ENCODE measurements around the gene UMODL1. TPM values are rescaled to one million over a fixed set of nuclear protein-coding genes. Genes with fewer than 3 reads are reported as not detected.

The UMODL1 gene
- total and polyA plus RNA-seq, 10 of the 15 experiments (the other 5 are each of a cell fraction or from before 2014, with no cell fraction given): 0.01 to 0.11 (median 0.03) TPM; not detected in 5

DNA sequence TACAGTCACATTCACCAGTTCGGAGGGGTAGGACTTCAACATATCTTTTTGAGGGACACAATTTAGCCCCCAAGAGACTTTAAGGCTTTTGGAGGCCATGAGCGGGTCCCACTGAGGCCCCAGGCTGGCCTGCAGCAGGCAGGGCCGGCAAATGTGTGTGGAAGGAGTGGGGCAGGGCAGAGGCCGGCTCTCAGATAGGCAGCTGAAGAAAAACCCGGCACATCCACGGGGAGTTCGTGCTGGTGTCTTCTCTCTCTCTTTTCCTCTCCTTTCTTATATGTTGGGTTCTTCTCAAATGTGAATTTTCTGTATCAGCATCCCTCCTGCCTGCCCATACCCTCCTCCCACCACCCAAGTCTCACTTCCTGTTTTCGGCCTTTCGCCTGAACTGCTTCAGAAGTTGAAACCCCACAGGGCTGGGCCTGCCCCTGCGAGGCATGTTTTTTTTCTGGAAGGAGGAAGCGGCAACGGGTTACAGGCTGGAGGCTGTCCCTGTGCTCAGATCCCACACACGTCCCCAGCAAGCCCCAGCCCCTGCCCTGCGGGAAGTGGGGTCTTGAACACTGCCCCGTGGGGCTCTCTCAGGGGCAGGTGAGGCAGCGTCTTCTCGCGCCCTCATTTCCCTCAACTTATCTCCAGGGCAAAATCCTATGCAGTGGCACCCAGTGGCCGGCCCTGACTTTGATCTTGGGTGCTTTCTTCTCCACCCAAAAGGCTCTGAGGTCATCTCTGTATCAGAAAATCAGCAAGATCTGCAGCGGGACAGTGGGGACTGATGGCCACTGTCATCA lies 9.7 kb upstream of the UMODL1 start (continued):
- TF ChIP-seq, protein P1, sequence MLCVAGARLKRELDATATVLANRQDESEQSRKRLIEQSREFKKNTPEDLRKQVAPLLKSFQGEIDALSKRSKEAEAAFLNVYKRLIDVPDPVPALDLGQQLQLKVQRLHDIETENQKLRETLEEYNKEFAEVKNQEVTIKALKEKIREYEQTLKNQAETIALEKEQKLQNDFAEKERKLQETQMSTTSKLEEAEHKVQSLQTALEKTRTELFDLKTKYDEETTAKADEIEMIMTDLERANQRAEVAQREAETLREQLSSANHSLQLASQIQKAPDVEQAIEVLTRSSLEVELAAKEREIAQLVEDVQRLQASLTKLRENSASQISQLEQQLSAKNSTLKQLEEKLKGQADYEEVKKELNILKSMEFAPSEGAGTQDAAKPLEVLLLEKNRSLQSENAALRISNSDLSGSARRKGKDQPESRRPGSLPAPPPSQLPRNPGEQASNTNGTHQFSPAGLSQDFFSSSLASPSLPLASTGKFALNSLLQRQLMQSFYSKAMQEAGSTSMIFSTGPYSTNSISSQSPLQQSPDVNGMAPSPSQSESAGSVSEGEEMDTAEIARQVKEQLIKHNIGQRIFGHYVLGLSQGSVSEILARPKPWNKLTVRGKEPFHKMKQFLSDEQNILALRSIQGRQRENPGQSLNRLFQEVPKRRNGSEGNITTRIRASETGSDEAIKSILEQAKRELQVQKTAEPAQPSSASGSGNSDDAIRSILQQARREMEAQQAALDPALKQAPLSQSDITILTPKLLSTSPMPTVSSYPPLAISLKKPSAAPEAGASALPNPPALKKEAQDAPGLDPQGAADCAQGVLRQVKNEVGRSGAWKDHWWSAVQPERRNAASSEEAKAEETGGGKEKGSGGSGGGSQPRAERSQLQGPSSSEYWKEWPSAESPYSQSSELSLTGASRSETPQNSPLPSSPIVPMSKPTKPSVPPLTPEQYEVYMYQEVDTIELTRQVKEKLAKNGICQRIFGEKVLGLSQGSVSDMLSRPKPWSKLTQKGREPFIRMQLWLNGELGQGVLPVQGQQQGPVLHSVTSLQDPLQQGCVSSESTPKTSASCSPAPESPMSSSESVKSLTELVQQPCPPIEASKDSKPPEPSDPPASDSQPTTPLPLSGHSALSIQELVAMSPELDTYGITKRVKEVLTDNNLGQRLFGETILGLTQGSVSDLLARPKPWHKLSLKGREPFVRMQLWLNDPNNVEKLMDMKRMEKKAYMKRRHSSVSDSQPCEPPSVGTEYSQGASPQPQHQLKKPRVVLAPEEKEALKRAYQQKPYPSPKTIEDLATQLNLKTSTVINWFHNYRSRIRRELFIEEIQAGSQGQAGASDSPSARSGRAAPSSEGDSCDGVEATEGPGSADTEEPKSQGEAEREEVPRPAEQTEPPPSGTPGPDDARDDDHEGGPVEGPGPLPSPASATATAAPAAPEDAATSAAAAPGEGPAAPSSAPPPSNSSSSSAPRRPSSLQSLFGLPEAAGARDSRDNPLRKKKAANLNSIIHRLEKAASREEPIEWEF (IDR thresholded peaks at IDR 0.05; ENCODE audit: insufficient replicate concordance, low read depth, low read length): peak; percentile 39
- TF ChIP-seq NR2F1 (conservative IDR thresholded peaks at IDR 0.05) (peak; percentile 20; the same call in 1 of the 2 replicates), EP300 (IDR thresholded peaks at IDR 0.05; ENCODE audit: borderline replicate concordance in 1 of 2, control insufficient read depth in 1 of 2, low read depth in 2 of 2, low read length in 2 of 2) (peak; percentile 65 to 85; a peak in 3 of 4 replicates), WRNIP1 (IDR thresholded peaks at IDR 0.05; ENCODE audit: borderline replicate concordance, low read depth, low read length) (no peak), ATF7 (IDR thresholded peaks at IDR 0.05; ENCODE audit: low read depth) (no peak), FOS (IDR thresholded peaks at IDR 0.05; ENCODE audit: borderline replicate concordance, extremely low read depth, insufficient read length) (no peak), CHD2 (IDR thresholded peaks at IDR 0.05; ENCODE audit: borderline replicate concordance, low read depth, low read length) (peak; percentile 73; the same call in 1 of the 2 replicates), SMARCA5 (IDR thresholded peaks at IDR 0.05) (peak; percentile 91), CBFB (IDR thresholded peaks at IDR 0.05; ENCODE audit: low read depth) (no peak; the same call in 1 of the 2 replicates), SUZ12 (IDR thresholded peaks at IDR 0.05; ENCODE audit: unreplicated experiment) (no peak), KDM1A (IDR thresholded peaks at IDR 0.05; ENCODE audit: borderline replicate concordance) (no peak)
- TF ChIP-seq, protein P2, sequence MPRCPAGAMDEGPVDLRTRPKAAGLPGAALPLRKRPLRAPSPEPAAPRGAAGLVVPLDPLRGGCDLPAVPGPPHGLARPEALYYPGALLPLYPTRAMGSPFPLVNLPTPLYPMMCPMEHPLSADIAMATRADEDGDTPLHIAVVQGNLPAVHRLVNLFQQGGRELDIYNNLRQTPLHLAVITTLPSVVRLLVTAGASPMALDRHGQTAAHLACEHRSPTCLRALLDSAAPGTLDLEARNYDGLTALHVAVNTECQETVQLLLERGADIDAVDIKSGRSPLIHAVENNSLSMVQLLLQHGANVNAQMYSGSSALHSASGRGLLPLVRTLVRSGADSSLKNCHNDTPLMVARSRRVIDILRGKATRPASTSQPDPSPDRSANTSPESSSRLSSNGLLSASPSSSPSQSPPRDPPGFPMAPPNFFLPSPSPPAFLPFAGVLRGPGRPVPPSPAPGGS (IDR thresholded peaks at IDR 0.05; ENCODE audit: borderline replicate concordance, insufficient read depth, low read depth, low read length, poor library complexity, severe bottlenecking): peak; percentile 17
- TF ChIP-seq, protein P3, sequence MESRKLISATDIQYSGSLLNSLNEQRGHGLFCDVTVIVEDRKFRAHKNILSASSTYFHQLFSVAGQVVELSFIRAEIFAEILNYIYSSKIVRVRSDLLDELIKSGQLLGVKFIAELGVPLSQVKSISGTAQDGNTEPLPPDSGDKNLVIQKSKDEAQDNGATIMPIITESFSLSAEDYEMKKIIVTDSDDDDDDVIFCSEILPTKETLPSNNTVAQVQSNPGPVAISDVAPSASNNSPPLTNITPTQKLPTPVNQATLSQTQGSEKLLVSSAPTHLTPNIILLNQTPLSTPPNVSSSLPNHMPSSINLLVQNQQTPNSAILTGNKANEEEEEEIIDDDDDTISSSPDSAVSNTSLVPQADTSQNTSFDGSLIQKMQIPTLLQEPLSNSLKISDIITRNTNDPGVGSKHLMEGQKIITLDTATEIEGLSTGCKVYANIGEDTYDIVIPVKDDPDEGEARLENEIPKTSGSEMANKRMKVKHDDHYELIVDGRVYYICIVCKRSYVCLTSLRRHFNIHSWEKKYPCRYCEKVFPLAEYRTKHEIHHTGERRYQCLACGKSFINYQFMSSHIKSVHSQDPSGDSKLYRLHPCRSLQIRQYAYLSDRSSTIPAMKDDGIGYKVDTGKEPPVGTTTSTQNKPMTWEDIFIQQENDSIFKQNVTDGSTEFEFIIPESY (IDR thresholded peaks at IDR 0.05): no peak
- TF ChIP-seq, protein P4, sequence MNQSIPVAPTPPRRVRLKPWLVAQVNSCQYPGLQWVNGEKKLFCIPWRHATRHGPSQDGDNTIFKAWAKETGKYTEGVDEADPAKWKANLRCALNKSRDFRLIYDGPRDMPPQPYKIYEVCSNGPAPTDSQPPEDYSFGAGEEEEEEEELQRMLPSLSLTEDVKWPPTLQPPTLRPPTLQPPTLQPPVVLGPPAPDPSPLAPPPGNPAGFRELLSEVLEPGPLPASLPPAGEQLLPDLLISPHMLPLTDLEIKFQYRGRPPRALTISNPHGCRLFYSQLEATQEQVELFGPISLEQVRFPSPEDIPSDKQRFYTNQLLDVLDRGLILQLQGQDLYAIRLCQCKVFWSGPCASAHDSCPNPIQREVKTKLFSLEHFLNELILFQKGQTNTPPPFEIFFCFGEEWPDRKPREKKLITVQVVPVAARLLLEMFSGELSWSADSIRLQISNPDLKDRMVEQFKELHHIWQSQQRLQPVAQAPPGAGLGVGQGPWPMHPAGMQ (IDR thresholded peaks at IDR 0.05; ENCODE audit: borderline replicate concordance): no peak

All from GM12878 (cell line).